ENCODE results near the gene DAAM2.

Gene DAAM2

GRCh38 chr6:39819228-39819627, 27.1 kb downstream of the DAAM2 start:
- DNase-seq (ENCODE audit: low read depth), result no peak

- DNase-seq (ENCODE audit: low read depth), result no peak
Observed at GRCh38 chr6:39819676-39820075, 27.5 kb downstream of the DAAM2 start.

GRCh38 chr6:39820553-39820952, 28.4 kb downstream of the DAAM2 start:
- no peak for DNase-seq (ENCODE audit: low read depth)

- no peak for DNase-seq (ENCODE audit: low read depth)
Observed at GRCh38 chr6:39821046-39821740, 29.0 kb downstream of the DAAM2 start.

GRCh38 chr6:39821742-39822532, 29.8 kb downstream of the DAAM2 start:
- DNase-seq (ENCODE audit: low read depth), result no peak

- no peak for DNase-seq (ENCODE audit: low read depth)
Observed at GRCh38 chr6:39822846-39823815, 31.0 kb downstream of the DAAM2 start.

GRCh38 chr6:39824030-39824926, 32.1 kb downstream of the DAAM2 start:
- DNase-seq (ENCODE audit: low read depth), result no peak

- no peak for DNase-seq (ENCODE audit: low read depth)
Observed at GRCh38 chr6:39829331-39829730, 37.2 kb downstream of the DAAM2 start.

- no peak for DNase-seq (ENCODE audit: low read depth)
Observed at GRCh38 chr6:39830444-39830843, 38.3 kb downstream of the DAAM2 start.

GRCh38 chr6:39831701-39832100, 39.5 kb downstream of the DAAM2 start:
- no peak for DNase-seq (ENCODE audit: low read depth)

GRCh38 chr6:39834278-39834677, 42.1 kb downstream of the DAAM2 start:
- DNase-seq (ENCODE audit: low read depth), result no peak

GRCh38 chr6:39834866-39835265, 42.7 kb downstream of the DAAM2 start:
- no peak for DNase-seq (ENCODE audit: low read depth)

- no peak for DNase-seq (ENCODE audit: low read depth)
Observed at GRCh38 chr6:39835821-39836295, 43.7 kb downstream of the DAAM2 start.

GRCh38 chr6:39836606-39837005, 44.4 kb downstream of the DAAM2 start:
- DNase-seq (ENCODE audit: low read depth), result no peak

- no peak for DNase-seq (ENCODE audit: low read depth)
Observed at GRCh38 chr6:39839445-39839844, 47.3 kb downstream of the DAAM2 start.

- DNase-seq (ENCODE audit: low read depth), result no peak
Observed at GRCh38 chr6:39840781-39841180, 48.6 kb downstream of the DAAM2 start.

GRCh38 chr6:39841291-39841690, 49.1 kb downstream of the DAAM2 start:
- no peak for DNase-seq (ENCODE audit: low read depth)

- DNase-seq (ENCODE audit: low read depth), result no peak
Observed at GRCh38 chr6:39841923-39842322, 49.7 kb downstream of the DAAM2 start.

GRCh38 chr6:39843305-39844020, 51.3 kb downstream of the DAAM2 start:
- no peak for DNase-seq (ENCODE audit: low read depth)

- no peak for DNase-seq (ENCODE audit: low read depth)
Observed at GRCh38 chr6:39844866-39845265, 52.7 kb downstream of the DAAM2 start.

- no peak for DNase-seq (ENCODE audit: low read depth)
Observed at GRCh38 chr6:39847221-39847620, 55.0 kb downstream of the DAAM2 start.
